HG03097 (cell line): ENCODE data around the gene DGKB.

Source experiments
- ATAC-seq: cut with Tn5 transposase; IDR thresholded peaks from one replicate; pipeline ENCODE4 v1.9.1; 2021; ENCODE audit not compliant: unreplicated experiment, low FRiP score

DGKB gene

DNA sequence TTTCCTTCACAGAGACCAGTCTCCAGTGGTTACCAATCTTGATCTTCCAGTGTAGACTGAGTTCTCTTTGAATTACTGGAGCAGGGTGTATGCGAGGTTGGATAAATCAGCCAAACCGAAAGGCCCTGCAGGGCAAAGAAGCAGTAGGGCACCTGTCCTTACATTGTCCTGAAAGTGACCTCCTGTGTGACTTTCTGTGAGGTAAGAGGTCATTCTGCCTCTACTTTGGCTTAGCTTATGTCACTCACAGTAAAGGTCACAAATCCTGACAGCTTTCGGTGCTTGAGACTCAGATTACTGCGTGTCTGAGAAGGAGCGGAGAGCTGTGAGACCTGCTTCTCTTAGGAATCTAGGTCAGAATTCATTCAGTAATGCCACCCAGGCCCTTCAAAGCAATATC is 660.4 kb downstream of the DGKB start:
- no peak for ATAC-seq

DNA sequence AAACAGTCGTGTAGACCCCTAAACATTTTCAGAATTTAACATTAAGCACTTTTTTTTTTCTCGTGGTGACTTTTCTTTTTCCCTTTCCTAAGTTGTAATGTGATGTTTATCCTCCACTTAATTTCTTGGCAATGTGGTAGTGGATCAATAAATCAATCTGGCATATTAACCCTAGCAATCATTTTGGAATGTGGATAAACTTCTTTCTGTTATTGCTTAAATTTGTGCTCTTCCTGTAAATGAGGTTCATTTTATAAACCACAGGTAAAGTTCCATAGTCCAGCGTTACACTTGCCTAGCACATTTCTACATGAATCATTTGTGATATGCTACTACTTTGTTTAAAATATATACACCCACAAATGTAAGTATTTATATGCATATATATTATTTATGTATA is 665.7 kb downstream of the DGKB start:
- ATAC-seq, result no peak

GRCh38 chr7:14235056-14235455 is 667.5 kb downstream of the DGKB start:
- no peak for ATAC-seq

GRCh38 chr7:14233868-14234369 is 668.6 kb downstream of the DGKB start:
- no peak for ATAC-seq

DNA sequence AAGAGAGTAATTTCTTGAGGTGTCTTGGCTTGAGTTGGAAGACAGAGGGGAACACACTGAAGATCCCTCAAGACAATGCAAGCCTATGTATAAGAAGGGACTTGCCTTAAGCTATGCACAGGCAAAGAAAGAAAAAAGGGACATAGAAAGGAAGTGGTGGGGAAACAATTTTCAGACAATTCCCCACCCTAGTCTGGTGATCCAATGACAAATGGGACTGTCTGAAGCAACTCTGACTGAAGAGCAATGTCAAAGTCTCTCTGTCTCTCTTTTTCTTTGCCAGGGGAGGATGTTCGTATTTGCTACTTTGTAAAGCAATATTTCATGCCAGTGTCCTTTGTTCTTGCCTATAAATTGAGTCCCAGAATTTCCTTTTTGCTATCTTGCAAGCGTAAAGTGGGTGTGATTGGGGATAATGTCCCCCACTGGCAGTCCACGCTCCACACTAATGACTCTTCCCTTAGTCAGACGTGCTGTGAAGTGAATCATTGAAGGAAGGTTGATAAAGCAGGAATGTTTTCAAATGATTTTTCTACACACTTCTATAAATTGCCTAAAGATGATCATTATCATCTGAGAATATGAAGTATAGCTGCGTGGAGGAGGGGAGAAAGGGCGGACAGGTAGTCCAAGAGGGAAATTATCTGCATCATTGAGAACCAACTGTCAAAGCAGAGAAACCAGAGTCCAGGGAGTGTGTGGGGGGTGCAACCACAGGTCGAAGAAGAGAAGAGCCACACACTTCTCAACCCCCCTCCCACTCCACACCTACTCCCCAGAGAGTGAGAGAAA is 669.3 kb downstream of the DGKB start:
- ATAC-seq, result no peak

- ATAC-seq, result no peak
These were observed 673.5 kb downstream of the DGKB start for GRCh38 chr7:14229047-14229446.

- ATAC-seq, result no peak
These were observed 674.2 kb downstream of the DGKB start for GRCh38 chr7:14228341-14228740.

- ATAC-seq, result no peak
These were observed 676.4 kb downstream of the DGKB start for GRCh38 chr7:14226126-14226525.

- ATAC-seq, result no peak
These were observed 683.4 kb downstream of the DGKB start for GRCh38 chr7:14219125-14219524.

DNA sequence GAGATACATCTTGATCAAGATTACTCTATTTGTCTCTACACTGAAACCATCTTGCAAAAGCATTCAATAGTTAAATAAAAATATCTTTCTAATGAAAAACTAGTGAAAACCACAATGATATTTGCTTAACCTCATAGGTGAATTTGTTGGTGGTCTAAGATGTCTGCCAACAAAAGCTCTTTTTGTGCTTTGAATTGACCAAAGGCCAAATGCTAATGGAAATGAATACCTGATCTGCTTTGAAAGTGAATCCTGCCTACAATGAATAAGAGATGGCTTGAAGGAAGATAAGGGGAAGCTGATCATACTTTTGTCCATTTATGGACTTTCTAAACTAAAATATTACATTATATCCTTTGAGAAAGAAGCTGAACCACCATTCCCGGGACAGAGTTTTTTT is 684.2 kb downstream of the DGKB start:
- ATAC-seq, result no peak

DNA sequence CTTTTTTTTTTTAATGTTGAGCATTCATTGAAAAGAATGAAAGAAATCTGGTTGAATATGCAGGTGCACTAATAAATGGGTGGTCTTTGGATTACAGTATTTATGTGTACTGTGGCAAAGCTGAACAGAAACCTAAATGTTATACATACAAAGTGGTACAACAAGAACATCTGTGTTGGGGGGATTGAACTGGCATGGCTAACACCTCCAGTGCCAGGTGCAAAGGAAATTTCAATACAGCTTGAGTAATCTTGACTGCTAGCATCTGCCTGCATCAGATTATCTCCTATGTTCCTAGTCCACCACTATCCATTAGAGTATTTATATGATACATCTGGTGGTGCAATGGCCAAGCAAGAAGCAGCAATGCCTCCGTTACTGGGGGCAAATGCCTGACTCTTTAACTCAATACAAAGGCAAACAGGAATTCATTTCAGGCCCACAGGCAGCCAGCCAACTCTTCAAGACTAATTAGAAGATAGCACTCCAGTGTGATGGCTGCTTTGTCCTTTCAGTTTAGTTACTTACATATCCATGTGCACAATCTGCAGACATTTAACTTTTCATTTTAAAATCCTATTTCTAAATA is 692.6 kb downstream of the DGKB start:
- ATAC-seq, result no peak

GRCh38 chr7:14207711-14208110 is 694.8 kb downstream of the DGKB start:
- no peak for ATAC-seq

DNA sequence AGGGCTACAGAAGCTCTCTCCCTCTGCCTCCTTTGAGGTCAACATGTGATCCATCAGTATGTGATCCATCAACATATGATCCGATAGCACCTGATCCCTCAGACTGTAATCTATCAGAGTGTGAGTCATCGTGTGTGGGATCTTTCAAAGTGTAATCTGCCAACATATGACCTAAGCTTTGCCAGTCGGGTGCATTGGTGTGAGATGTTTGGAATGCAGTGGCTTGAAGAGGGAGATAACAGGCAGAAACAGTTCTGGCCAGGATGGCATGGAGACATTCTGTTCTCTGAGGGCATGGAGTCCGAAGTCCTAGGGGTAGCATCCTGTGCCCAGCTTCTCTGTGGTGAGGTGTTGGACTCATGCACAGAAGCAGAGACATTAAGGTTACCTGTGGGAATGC is 695.4 kb downstream of the DGKB start:
- ATAC-seq, result no peak

DNA sequence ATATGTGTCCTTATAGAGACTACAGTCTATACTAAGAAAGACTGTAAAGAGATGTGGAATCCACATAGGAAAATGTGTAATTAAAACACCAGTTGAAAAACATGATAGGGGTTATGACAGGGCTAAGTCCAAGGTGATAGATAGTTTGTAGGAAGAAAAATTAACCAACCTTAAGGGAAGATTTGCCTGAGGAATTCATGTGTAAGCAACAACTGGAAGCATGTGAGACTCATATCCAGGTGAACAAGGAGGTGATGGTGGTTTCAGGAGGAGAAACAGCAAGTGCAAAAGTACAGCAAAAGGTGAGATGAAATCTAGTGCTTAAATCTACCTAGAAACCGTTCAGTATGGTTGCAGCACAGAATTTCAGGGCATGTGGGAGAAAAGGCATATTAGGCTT is 696.4 kb downstream of the DGKB start:
- no peak for ATAC-seq

GRCh38 chr7:14201353-14201752 is 701.2 kb downstream of the DGKB start:
- no peak for ATAC-seq

GRCh38 chr7:14199336-14199735 is 703.2 kb downstream of the DGKB start:
- no peak for ATAC-seq

GRCh38 chr7:14197280-14197679 is 705.3 kb downstream of the DGKB start:
- no peak for ATAC-seq

GRCh38 chr7:14196555-14196954 is 706.0 kb downstream of the DGKB start:
- ATAC-seq, result no peak

DNA sequence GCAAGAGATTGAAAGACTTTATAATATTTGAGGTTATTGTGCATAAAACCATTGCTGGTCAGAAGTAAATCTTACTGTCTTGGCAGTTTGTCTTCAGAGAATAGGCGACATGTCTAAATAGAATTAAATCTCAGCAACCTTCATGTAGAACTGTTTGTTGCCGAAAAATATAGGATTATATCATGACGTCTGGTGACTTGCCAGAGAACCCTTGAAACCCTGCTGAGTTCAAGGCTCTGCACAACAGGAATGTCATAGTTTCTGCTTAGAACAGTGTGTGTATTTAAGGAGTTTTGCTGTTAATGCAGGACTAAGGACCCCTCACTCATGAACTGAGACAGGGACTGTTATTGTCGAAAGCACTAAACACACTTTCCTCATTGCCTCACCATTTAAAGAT is 706.7 kb downstream of the DGKB start:
- ATAC-seq, result no peak

- no peak for ATAC-seq
These were observed 707.5 kb downstream of the DGKB start for GRCh38 chr7:14195079-14195478.

DNA sequence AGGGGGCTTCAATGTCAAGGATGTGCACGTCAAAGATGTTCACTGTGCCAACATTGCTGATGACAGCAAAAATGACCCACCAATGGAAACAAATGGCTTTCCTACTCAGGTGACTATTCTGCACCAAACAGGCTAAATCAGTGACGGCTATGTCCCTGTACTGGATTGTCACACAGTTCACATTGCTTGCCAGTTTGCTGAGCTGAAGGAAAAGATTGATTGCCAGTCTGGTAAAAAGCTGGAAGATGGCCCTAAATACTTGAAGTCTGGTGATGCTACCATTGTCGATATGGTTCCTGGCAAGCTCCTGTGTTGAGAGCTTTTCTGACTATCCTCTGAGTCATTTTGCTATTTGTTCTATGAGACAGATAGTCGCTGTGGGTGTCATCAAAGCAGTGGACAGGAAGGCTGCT is 710.9 kb downstream of the DGKB start:
- no peak for ATAC-seq

DNA sequence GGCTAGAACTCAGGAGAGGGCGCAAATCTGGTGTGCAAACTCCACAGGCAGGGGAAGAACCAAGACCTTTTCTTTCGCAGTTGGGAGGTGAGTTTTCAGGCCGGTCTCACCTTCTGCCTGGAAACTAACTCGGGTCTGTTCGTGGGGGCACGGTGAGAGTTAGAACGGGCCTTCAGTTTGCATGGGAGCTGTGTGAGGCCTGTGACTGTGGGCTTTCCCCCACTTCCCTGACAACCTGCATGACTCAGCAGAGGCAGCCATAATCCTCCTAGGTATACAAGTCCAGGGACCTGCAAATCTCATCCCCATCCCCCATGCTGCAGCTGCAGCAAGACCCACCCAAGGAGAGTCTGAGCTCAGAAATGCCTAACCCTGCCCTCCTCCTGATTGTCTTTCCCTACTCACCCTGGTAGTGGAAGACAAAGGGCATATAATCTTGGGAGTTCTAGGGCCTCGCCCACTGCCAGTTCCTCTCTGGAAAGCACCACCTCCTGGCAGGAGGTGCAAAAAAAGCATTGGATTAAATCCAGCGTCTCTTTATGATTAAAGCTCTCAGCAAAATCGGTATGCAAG is 718.2 kb downstream of the DGKB start:
- ATAC-seq, result no peak
